Stimulated activated CD4-positive, alpha-beta T cell treated with anti-CD3 and anti-CD28 coated beads, Interleukin-12 subunit alpha, Interleukin-12 subunit beta, amount 100 ng/mL, for 48 hours (primary cell): ENCODE measurements around the gene NID1.
"Not testable (repeated sequence)": the region's sequence is repeated elsewhere in the genome, so short reads cannot be mapped to it uniquely, and the experiment has no call there.

Experiments
- DNase-seq, 3 donors: peaks; one replicate each; pipeline ENCODE4 v3.0.0-alpha.2; 2020; ENCODE audit warnings: low read depth in 2 of 3, low spot score in 1 of 3

Gene NID1

DNA sequence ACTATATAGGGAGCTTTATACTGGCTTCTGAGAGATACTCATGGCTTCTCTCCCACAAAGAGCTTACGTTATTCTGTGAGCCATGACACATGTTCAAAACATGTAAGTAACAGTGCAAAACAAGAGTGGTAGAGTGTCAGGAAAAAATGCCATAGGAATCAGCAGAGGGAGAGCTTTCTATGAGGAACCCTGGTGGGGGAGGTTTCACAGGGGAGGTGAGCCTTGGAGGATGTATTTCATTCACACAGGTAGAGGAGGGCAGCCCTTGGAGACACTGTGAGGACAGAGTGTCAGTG, 125.5 kb downstream of the NID1 start:
- DNase-seq, result no peak

GRCh38 chr1:235938709-235939479, 126.0 kb downstream of the NID1 start:
- no peak for DNase-seq

DNA sequence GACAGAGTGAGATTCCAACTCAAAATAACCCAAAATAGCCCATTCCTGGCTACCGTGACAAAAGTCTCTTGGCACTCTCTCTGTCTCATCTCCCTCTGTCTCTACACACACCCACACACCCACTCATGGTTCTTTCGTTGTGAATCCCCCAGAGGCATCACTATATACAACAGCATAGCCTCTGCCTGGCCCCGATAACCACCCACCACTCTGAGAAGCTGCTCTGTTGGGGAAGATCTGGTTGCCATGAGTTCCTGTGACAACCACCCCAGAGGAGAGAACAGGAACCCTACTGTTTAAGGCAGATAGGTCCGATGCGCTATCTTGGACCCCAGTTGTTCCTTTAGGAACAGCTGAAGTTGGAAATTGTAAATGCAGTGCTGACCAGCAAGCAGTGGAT, 127.8 kb downstream of the NID1 start:
- DNase-seq, result no peak

DNA sequence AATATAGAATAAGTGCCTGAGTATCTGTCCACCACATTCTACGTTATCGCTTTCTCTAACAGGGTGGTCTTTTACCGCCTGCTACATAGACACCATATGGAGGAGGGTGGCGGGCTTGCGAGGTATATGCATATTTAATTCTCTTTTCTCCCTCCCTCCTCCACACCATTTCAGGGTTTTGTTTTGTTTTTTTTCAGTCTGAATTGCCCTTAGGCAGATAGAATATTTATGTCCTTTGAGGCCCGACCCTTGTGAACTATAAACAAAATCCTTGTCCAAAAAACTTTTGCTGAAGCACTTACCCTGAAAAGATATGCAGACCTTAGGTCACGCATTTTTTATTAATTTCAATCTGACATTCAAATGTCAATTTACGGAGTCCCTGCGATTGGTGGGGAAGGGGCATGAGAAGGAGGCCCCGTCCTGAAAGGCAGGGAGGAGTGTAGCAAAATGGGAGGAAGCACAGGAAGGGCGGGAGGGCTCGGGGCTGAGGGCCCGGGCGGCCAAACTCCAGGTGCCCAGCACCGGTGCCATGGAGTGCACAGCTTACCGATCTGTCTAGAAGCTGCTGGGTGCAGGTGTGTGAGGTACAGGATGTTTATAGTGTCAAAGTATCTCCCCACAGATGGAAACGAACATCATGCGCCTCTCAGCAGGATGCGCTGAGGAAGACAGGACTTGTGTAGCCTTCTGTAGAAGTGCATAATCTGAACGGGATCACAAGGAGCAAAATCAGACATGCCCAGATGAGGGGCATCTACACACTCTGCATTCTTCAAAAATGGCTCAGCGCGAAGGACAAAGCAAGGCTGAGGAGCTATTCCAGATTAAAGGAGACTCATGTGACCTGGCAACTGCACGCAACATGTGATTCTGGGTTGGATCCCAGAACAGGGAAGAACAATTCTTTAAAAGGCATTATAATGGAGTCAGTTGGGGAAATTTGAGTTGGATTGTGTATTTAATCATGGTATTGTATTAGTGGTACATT, 129.4 kb downstream of the NID1 start:
- DNase-seq, result no peak

DNA sequence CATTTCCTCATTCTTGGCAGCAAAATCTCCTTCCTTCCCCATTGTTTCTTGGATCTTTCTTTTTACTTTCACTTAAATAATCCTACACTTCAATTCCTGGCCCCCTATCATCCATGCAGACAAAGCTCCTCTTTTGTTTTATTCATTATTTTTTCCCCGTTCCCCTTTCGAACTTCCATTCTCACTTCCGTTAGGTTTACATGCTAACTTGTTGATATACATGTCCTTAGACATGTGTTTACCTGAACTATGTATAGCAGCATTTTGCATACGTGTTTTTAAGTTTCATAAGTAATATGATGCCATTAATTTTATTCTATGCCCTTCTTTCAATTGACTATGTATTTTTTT, 131.1 kb downstream of the NID1 start:
- DNase-seq, result no peak

DNA sequence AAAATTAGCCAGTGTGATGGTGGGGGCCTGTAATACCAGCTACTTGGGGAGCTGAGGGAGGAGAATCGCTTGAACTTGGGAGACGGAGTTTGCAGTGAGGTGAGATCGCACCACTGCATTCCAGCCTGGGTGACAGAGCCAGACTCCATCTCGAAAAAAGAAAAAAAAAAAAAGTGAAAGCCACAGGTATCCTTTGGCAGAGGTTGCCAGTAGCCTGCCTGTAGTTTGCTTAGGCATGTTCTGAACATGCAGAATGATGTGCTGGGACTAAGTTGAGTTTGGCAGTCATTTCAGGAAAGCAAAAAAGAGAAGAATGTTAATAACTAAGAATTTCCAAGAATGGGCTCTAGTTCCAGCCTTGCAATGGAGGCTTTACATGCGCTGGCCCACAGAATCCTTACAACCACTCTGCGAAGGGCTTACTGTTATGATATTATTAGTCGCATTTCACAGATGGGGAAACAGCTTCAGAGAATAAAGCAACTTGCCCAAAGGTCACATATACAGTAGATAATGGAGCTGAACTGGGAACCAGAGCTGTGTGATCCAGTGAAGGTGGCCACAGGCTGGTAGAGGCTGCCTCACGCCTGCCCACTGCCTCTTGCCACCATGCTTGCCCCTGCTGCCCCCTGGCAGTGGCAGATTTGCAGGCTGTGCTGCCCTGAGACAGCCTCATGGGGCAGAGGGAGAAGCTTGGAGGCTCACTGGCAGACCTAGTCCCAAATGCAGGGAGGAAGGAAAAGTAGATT, 131.7 kb downstream of the NID1 start:
- DNase-seq, result no peak

DNA sequence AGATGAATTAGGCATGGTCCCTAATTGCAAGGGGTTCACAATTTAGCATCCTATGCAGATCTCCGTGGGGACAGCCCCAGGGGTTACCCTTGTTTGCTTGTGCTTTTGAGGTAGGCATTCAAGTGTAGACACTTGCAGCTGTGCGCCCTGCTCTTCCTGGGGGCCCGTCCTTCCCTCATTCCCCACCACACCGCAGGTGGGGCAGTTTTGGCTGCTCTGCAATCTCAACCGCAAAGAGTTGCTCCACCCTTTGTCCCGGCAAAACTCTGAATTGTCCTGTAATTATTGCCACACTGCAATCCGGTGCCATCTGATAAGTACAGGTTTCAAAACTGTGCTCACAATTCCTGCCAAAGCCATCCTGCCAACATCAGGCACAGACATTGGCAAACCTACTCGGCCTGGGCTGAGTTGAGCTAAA, 132.8 kb downstream of the NID1 start:
- DNase-seq, result no peak

DNA sequence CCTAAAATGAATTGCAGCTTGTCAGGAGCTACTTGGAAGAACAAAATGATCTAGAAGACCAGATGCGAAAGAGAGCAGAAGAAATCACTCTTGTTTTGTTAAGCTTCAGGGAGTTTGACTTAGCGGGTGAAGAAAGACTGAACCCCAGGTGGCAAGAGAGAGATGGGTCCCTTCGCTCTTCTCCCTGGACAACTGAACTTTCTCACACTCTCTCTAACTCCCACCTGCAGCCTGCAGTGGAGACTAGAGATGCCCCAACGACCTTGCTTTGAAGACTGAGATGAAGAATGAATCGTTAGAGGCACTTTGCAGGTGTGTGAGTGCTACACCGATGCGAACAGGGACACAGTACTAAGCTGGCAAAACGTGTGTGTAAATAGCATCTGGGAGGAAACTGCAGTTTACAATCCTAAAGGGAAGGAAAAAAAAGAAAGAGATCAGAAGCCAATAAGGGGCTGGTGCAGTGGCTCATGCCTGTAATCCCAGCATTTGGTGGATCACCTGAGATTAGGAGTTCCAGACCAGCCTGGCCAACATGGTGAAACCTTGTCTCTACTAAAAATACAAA, 133.6 kb downstream of the NID1 start:
- DNase-seq, result no peak

DNA sequence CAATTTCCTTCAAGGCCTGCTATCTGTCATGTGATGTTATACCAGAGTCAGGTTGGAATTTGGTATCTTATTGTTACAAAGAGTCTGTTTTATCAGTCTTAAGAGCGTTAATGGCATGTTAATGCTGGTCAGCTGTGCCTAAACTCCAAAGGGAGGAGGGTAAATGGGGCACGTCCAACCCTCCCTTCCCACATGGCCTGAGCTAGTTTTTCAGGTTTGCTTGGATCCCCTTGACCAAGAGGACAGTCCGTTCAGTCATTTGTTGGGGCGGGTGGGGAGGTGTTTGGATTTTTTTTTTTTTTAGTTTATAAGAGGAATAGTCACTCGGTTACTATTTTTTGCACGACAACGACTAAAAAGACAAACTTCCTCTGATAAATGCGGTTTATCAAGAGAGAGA, 134.3 kb downstream of the NID1 start:
- no peak for DNase-seq

DNA sequence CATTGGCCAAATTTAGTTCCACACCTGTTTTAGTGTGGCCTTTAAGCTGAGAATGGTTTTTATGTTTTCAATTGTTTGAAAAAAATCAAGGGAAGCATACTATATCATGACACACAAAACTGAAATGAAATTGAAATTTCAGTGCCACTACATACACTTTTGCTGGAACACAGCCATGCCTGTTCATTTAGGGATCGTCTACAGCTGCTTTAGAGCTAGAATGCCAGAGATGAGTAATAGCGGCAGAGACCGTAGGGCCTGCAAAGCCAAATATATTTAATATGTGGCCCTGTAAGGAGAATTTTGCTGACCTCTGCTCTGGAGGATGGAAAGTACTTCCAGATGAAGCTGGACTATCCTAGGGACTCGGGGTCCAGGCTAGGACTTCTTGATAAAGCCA, 135.7 kb downstream of the NID1 start:
- no peak for DNase-seq

DNA sequence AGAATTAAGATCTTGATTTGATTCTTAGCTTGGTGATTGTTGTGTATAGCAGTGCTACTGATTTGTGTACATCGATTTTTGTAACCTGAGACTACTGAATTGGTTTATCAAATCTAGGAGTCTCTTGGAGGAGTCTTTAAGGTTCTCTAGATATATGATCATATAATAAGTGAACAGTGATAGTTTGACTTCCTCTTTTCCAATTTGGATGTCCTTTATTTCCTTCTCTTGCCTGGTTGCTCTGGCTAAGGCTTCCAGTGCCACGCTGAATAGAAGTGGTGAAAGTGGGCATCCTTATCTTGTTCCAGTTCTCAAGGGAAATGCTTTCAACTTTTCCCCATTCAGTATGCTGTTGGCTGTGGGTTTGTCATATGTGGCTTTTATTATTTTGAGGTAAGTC, 136.7 kb downstream of the NID1 start:
- no peak for DNase-seq

- DNase-seq, result not testable (repeated sequence)
Observed at GRCh38 chr1:235927551-235927950, 137.3 kb downstream of the NID1 start.
